Measurements from ENCODE around the gene TACR2.

The TACR2 gene

GRCh38 chr10:69456880-69457693 lies 40.4 kb upstream of the TACR2 start:
- H4K20me1 ChIP-seq (ENCODE audit: insufficient read depth, low read length), result no peaks in the 10 kb centered on the region
- H3K4me1 ChIP-seq (ENCODE audit: insufficient read depth, low read length), result 0 out of 2 replicates have a peak, but pooled peaks cover 5% of the 10 kb centered on the region
- no peak for ATAC-seq (ENCODE audit: insufficient read depth, low read depth)
- H3K9me3 ChIP-seq (ENCODE audit: insufficient read depth, low read length, severe bottlenecking), result no peaks in the 10 kb centered on the region
- H3K4me3 ChIP-seq (ENCODE audit: low read depth in 1 of 2, low read length in 2 of 2), result no peak overlapping the region
- H3K27ac ChIP-seq (ENCODE audit: low read length), result no peak overlapping the region
- H3K79me2 ChIP-seq (ENCODE audit: insufficient read depth, low read length), result no peaks in the 10 kb centered on the region
- H3K9ac ChIP-seq (ENCODE audit: low read depth, low read length), result no peak overlapping the region
- no peaks in the 10 kb centered on the region for H3K36me3 ChIP-seq (ENCODE audit: insufficient read depth, low read length)
- no peak overlapping the region for H2AFZ ChIP-seq (ENCODE audit: low read depth, low read length)
- DNase-seq, result no peak
- H3K4me2 ChIP-seq (ENCODE audit: insufficient read depth, low read length), result no peak overlapping the region
- H3K27me3 ChIP-seq (ENCODE audit: insufficient read depth, low read length, poor library complexity), result peaks cover 6% of the 10 kb centered on the region
- TF ChIP-seq EZH2 (IDR thresholded peaks at IDR 0.05; ENCODE audit: borderline replicate concordance, low read depth, low read length, severe bottlenecking), result no peak
- TF ChIP-seq CTCF (IDR thresholded peaks at IDR 0.05; ENCODE audit: borderline replicate concordance, extremely low read depth, low read length, poor library complexity, severe bottlenecking), result no peak

GRCh38 chr10:69455006-69455763 lies 38.5 kb upstream of the TACR2 start:
- TF ChIP-seq CTCF (IDR thresholded peaks at IDR 0.05; ENCODE audit: borderline replicate concordance, extremely low read depth, low read length, poor library complexity, severe bottlenecking), result no peak
- TF ChIP-seq EZH2 (IDR thresholded peaks at IDR 0.05; ENCODE audit: borderline replicate concordance, low read depth, low read length, severe bottlenecking), result no peak
- Histone ChIP-seq H3K9me3 (ENCODE audit: insufficient read depth, low read length, severe bottlenecking) (no peaks in the 10 kb centered on the region), H3K27me3 (ENCODE audit: insufficient read depth, low read length, poor library complexity) (peaks cover 6% of the 10 kb centered on the region), H3K79me2 (ENCODE audit: insufficient read depth, low read length) (no peaks in the 10 kb centered on the region), H3K4me2 (ENCODE audit: insufficient read depth, low read length) (no peak overlapping the region), H3K4me1 (ENCODE audit: insufficient read depth, low read length) (no peaks in the 10 kb centered on the region), H3K4me3 (ENCODE audit: low read depth in 1 of 2, low read length in 2 of 2) (no peak overlapping the region), H3K36me3 (ENCODE audit: insufficient read depth, low read length) (no peaks in the 10 kb centered on the region), H3K27ac (ENCODE audit: low read length) (no peak overlapping the region), H2AFZ (ENCODE audit: low read depth, low read length) (no peak overlapping the region), H3K9ac (ENCODE audit: low read depth, low read length) (no peak overlapping the region), H4K20me1 (ENCODE audit: insufficient read depth, low read length) (no peaks in the 10 kb centered on the region)
- DNase-seq, result no peak
- no peak for ATAC-seq (ENCODE audit: insufficient read depth, low read depth)

GRCh38 chr10:69453795-69454194 lies 37.1 kb upstream of the TACR2 start:
- ATAC-seq (ENCODE audit: insufficient read depth, low read depth) (no peak), DNase-seq (no peak)
- Histone ChIP-seq H3K27me3 (ENCODE audit: insufficient read depth, low read length, poor library complexity) (peaks cover 6% of the 10 kb centered on the region), H3K4me2 (ENCODE audit: insufficient read depth, low read length) (no peak overlapping the region), H3K79me2 (ENCODE audit: insufficient read depth, low read length) (no peaks in the 10 kb centered on the region), H2AFZ (ENCODE audit: low read depth, low read length) (no peak overlapping the region), H3K9me3 (ENCODE audit: insufficient read depth, low read length, severe bottlenecking) (no peaks in the 10 kb centered on the region), H3K4me1 (ENCODE audit: insufficient read depth, low read length) (no peaks in the 10 kb centered on the region), H3K4me3 (ENCODE audit: low read depth in 1 of 2, low read length in 2 of 2) (no peak overlapping the region), H3K36me3 (ENCODE audit: insufficient read depth, low read length) (no peaks in the 10 kb centered on the region), H4K20me1 (ENCODE audit: insufficient read depth, low read length) (no peaks in the 10 kb centered on the region), H3K27ac (ENCODE audit: low read length) (no peak overlapping the region), H3K9ac (ENCODE audit: low read depth, low read length) (no peak overlapping the region)
- TF ChIP-seq EZH2 (IDR thresholded peaks at IDR 0.05; ENCODE audit: borderline replicate concordance, low read depth, low read length, severe bottlenecking) (no peak), CTCF (IDR thresholded peaks at IDR 0.05; ENCODE audit: borderline replicate concordance, extremely low read depth, low read length, poor library complexity, severe bottlenecking) (no peak)

Measured in DND-41 (cell line).